ENCODE data around the gene AP3S1. TPM values are rescaled to one million over a fixed set of nuclear protein-coding genes. Genes with fewer than 3 reads are reported as not detected.

The AP3S1 gene
- total and polyA plus RNA-seq, 2 of the 13 experiments (the other 11 are each of a cell fraction or from before 2014, with no cell fraction given) = 50.5 to 85.9 TPM

GRCh38 chr5:115962565-115963402 is 121.0 kb downstream of the AP3S1 start (continued):
- TF ChIP-seq DMTF1 (CRISPR knock-in tag; IDR thresholded peaks at IDR 0.05) = no peak
- TF ChIP-seq ZHX2 (IDR thresholded peaks at IDR 0.05; ENCODE audit: low read depth) = no peak
- TF ChIP-seq ZHX2 (CRISPR knock-in tag; IDR thresholded peaks at IDR 0.05; ENCODE audit: borderline replicate concordance) = no peak
- TF ChIP-seq ZNF83 (CRISPR knock-in tag; IDR thresholded peaks at IDR 0.05; ENCODE audit: borderline replicate concordance) = no peak
- no peak for TF ChIP-seq PRDM10 (CRISPR knock-in tag; IDR thresholded peaks at IDR 0.05; ENCODE audit: low read depth)
- no peak for TF ChIP-seq ZNF629 (CRISPR knock-in tag; conservative IDR thresholded peaks at IDR 0.05)
- peak; percentile 28; the same call in 1 of the 2 replicates for TF ChIP-seq PITX1 (CRISPR knock-in tag; IDR thresholded peaks at IDR 0.05)
- no peak for TF ChIP-seq SRSF1 (optimal IDR thresholded peaks at IDR 0.05; ENCODE audit: low read depth, low read length)
- TF ChIP-seq FOXK1 (CRISPR knock-in tag; IDR thresholded peaks at IDR 0.05; ENCODE audit: borderline replicate concordance, low read depth) = no peak
- TF ChIP-seq CHCHD3 (CRISPR knock-in tag; IDR thresholded peaks at IDR 0.05) = no peak
- TF ChIP-seq ZBTB21 (CRISPR knock-in tag; IDR thresholded peaks at IDR 0.05) = no peak
- no peak for TF ChIP-seq ZSCAN9 (CRISPR knock-in tag; IDR thresholded peaks at IDR 0.05; ENCODE audit: borderline replicate concordance)
- 0 out of 2 replicates have a peak, but pooled peaks have one; percentile 20 for TF ChIP-seq THAP9 (CRISPR knock-in tag; IDR thresholded peaks at IDR 0.05; ENCODE audit: borderline replicate concordance)

Measured in HepG2 (cell line).